Stimulated activated naive CD8-positive, alpha-beta T cell treated with anti-CD3 and anti-CD28 coated beads, Interleukin-15, Interleukin-2, amounts not matched to agents 100 ng/mL and 50 ng/mL, for 24 hours (primary cell): ENCODE data around the gene CERKL.

Experiments
- H3K27ac Mint-ChIP-seq: one replicate; pipeline ENCODE4 v1.8.0; 2021; ENCODE audit warnings: mild to moderate bottlenecking, mixed read lengths
- H3K27me3 Mint-ChIP-seq: one replicate; pipeline ENCODE4 v1.8.0; 2021; ENCODE audit warnings: mixed read lengths
- H3K36me3 Mint-ChIP-seq: one replicate; pipeline ENCODE4 v1.8.0; 2021; ENCODE audit warnings: low read depth, mixed read lengths
- H3K4me1 Mint-ChIP-seq: one replicate; pipeline ENCODE4 v1.8.0; 2021; ENCODE audit warnings: low read depth, mixed read lengths
- H3K4me3 Mint-ChIP-seq: one replicate; pipeline ENCODE4 v1.8.0; 2021; ENCODE audit warnings: mild to moderate bottlenecking, mixed read lengths
- H3K9me3 Mint-ChIP-seq: one replicate; pipeline ENCODE4 v1.8.0; 2021; ENCODE audit warnings: mixed read lengths

CERKL gene

GRCh38 chr2:181581534-181581933 is 75.4 kb downstream of the CERKL start:
- no peak overlapping the region for H3K27ac Mint-ChIP-seq
- no peak overlapping the region for H3K4me3 Mint-ChIP-seq
- H3K4me1 Mint-ChIP-seq: peaks cover 10% of the 10 kb centered on the region
- peaks cover 7% of the 10 kb centered on the region for H3K27me3 Mint-ChIP-seq
- no peaks in the 10 kb centered on the region for H3K36me3 Mint-ChIP-seq
- H3K9me3 Mint-ChIP-seq: no peaks in the 10 kb centered on the region

GRCh38 chr2:181578829-181579228 is 78.1 kb downstream of the CERKL start:
- no peak overlapping the region for H3K27ac Mint-ChIP-seq
- no peaks in the 10 kb centered on the region for H3K36me3 Mint-ChIP-seq
- H3K4me1 Mint-ChIP-seq: no peaks in the 10 kb centered on the region
- peaks cover 7% of the 10 kb centered on the region for H3K27me3 Mint-ChIP-seq
- no peaks in the 10 kb centered on the region for H3K9me3 Mint-ChIP-seq
- no peak overlapping the region for H3K4me3 Mint-ChIP-seq

GRCh38 chr2:181576431-181576830 is 80.5 kb downstream of the CERKL start:
- Mint-ChIP-seq H3K27ac (no peak overlapping the region), H3K36me3 (no peaks in the 10 kb centered on the region), H3K27me3 (peaks cover 4% of the 10 kb centered on the region), H3K9me3 (no peaks in the 10 kb centered on the region), H3K4me1 (no peaks in the 10 kb centered on the region), H3K4me3 (no peak overlapping the region)

- H3K27ac Mint-ChIP-seq: no peak overlapping the region
- peaks cover 4% of the 10 kb centered on the region for H3K27me3 Mint-ChIP-seq
- H3K4me3 Mint-ChIP-seq: no peak overlapping the region
- H3K9me3 Mint-ChIP-seq: no peaks in the 10 kb centered on the region
- no peaks in the 10 kb centered on the region for H3K4me1 Mint-ChIP-seq
- no peaks in the 10 kb centered on the region for H3K36me3 Mint-ChIP-seq
Measured at GRCh38 chr2:181575650-181576025, 81.3 kb downstream of the CERKL start.

- H3K4me3 Mint-ChIP-seq: no peak overlapping the region
- H3K27me3 Mint-ChIP-seq: peaks cover 4% of the 10 kb centered on the region
- no peak overlapping the region for H3K27ac Mint-ChIP-seq
- no peaks in the 10 kb centered on the region for H3K36me3 Mint-ChIP-seq
- no peaks in the 10 kb centered on the region for H3K4me1 Mint-ChIP-seq
- no peaks in the 10 kb centered on the region for H3K9me3 Mint-ChIP-seq
Measured at GRCh38 chr2:181575024-181575649, 81.8 kb downstream of the CERKL start.

- Mint-ChIP-seq H3K4me1 (no peaks in the 10 kb centered on the region), H3K36me3 (no peaks in the 10 kb centered on the region), H3K27me3 (peaks cover 4% of the 10 kb centered on the region), H3K4me3 (no peak overlapping the region), H3K9me3 (no peaks in the 10 kb centered on the region), H3K27ac (no peak overlapping the region)
Measured at GRCh38 chr2:181574321-181574720, 82.6 kb downstream of the CERKL start.

GRCh38 chr2:181573140-181573736 is 83.7 kb downstream of the CERKL start:
- H3K4me3 Mint-ChIP-seq: no peak overlapping the region
- no peaks in the 10 kb centered on the region for H3K36me3 Mint-ChIP-seq

GRCh38 chr2:181570833-181571661 is 85.9 kb downstream of the CERKL start:
- H3K4me3 Mint-ChIP-seq: no peak overlapping the region
- H3K27ac Mint-ChIP-seq: no peak overlapping the region
- no peaks in the 10 kb centered on the region for H3K9me3 Mint-ChIP-seq
- H3K36me3 Mint-ChIP-seq: no peaks in the 10 kb centered on the region
- no peaks in the 10 kb centered on the region for H3K4me1 Mint-ChIP-seq
- peaks cover 4% of the 10 kb centered on the region for H3K27me3 Mint-ChIP-seq

More at GRCh38 chr2:181573140-181573736, 83.7 kb downstream of the CERKL start:
- Mint-ChIP-seq H3K9me3 (no peaks in the 10 kb centered on the region), H3K4me1 (no peaks in the 10 kb centered on the region), H3K27ac (no peak overlapping the region), H3K27me3 (peaks cover 4% of the 10 kb centered on the region)

- Mint-ChIP-seq H3K9me3 (no peaks in the 10 kb centered on the region), H3K36me3 (no peaks in the 10 kb centered on the region), H3K4me1 (no peaks in the 10 kb centered on the region), H3K4me3 (no peak overlapping the region), H3K27ac (no peak overlapping the region), H3K27me3 (peaks cover 4% of the 10 kb centered on the region)
Measured at GRCh38 chr2:181570059-181570458, 86.8 kb downstream of the CERKL start.

- Mint-ChIP-seq H3K4me1 (no peaks in the 10 kb centered on the region), H3K27ac (no peak overlapping the region), H3K27me3 (no peaks in the 10 kb centered on the region), H3K9me3 (no peaks in the 10 kb centered on the region), H3K36me3 (no peaks in the 10 kb centered on the region), H3K4me3 (no peak overlapping the region)
Measured at GRCh38 chr2:181566334-181567032, 90.4 kb downstream of the CERKL start.

- H3K36me3 Mint-ChIP-seq: no peaks in the 10 kb centered on the region
- H3K9me3 Mint-ChIP-seq: no peaks in the 10 kb centered on the region
- H3K27me3 Mint-ChIP-seq: no peaks in the 10 kb centered on the region
- H3K4me1 Mint-ChIP-seq: no peaks in the 10 kb centered on the region
- no peak overlapping the region for H3K27ac Mint-ChIP-seq
- no peak overlapping the region for H3K4me3 Mint-ChIP-seq
Measured at GRCh38 chr2:181563101-181563692, 93.7 kb downstream of the CERKL start.

- Mint-ChIP-seq H3K4me3 (no peak overlapping the region), H3K9me3 (no peaks in the 10 kb centered on the region), H3K27ac (no peak overlapping the region)
Measured at GRCh38 chr2:181558371-181558770, 98.5 kb downstream of the CERKL start.

GRCh38 chr2:181554061-181554830 is 102.7 kb downstream of the CERKL start:
- Mint-ChIP-seq H3K27me3 (no peaks in the 10 kb centered on the region), H3K36me3 (peaks cover 4% of the 10 kb centered on the region), H3K4me1 (no peaks in the 10 kb centered on the region), H3K4me3 (no peak overlapping the region), H3K27ac (no peak overlapping the region), H3K9me3 (no peaks in the 10 kb centered on the region)

More at GRCh38 chr2:181558371-181558770, 98.5 kb downstream of the CERKL start:
- Mint-ChIP-seq H3K36me3 (peaks cover 4% of the 10 kb centered on the region), H3K27me3 (no peaks in the 10 kb centered on the region), H3K4me1 (no peaks in the 10 kb centered on the region)

GRCh38 chr2:181553244-181553643 is 103.7 kb downstream of the CERKL start:
- peaks cover 4% of the 10 kb centered on the region for H3K36me3 Mint-ChIP-seq
- no peaks in the 10 kb centered on the region for H3K4me1 Mint-ChIP-seq
- H3K9me3 Mint-ChIP-seq: no peaks in the 10 kb centered on the region
- H3K27me3 Mint-ChIP-seq: no peaks in the 10 kb centered on the region
- H3K4me3 Mint-ChIP-seq: no peak overlapping the region
- H3K27ac Mint-ChIP-seq: no peak overlapping the region
